SK-N-SH treated with all-trans-retinoic acid at 6 μM for 48 hours (cell line): ENCODE data around the gene VWF.

ENCODE experiments used
- ATAC-seq: fragments of 200-7000 bp; cut with Tn5 transposase; 3 replicates; pipeline ENCODE4 v1.9.1; 2020; ENCODE audit warnings: mild to moderate bottlenecking, moderate library complexity
- BACH2 ChIP-seq: fragments of 250-450 bp; sonication (Bioruptor Pico); IDR thresholded peaks from 2 replicates; pipeline ENCODE4 v1.9.0; 2021; ENCODE audit warnings: mild to moderate bottlenecking, borderline replicate concordance
- CREB5 ChIP-seq: fragments of 250-450 bp; sonication (Bioruptor Pico); IDR thresholded peaks from 2 replicates; pipeline ENCODE4 v1.5.1; 2020; ENCODE audit warnings: low read depth, mild to moderate bottlenecking, moderate library complexity
- CSDC2 ChIP-seq: fragments of 250-450 bp; sonication (Bioruptor Pico); IDR thresholded peaks from 2 replicates; pipeline ENCODE4 v1.5.0; 2020; ENCODE audit warnings: mild to moderate bottlenecking, moderate library complexity
- GLIS3 ChIP-seq: fragments of 250-450 bp; sonication (Bioruptor Pico); IDR thresholded peaks from 2 replicates; pipeline ENCODE4 v1.5.0; 2020; ENCODE audit warnings: mild to moderate bottlenecking, moderate library complexity
- ISL1 ChIP-seq: fragments of 250-450 bp; sonication (Bioruptor Pico); IDR thresholded peaks from 2 replicates; pipeline ENCODE4 v2.1.2; 2022; ENCODE audit warnings: mild to moderate bottlenecking, moderate library complexity
- OSR1 ChIP-seq: fragments of 250-450 bp; sonication (Bioruptor Pico); IDR thresholded peaks from 2 replicates; pipeline ENCODE4 v1.8.0; 2022; ENCODE audit warnings: moderate library complexity, mild to moderate bottlenecking, inconsistent platforms
- PATZ1 ChIP-seq: fragments of 250-450 bp; sonication (Bioruptor Pico); IDR thresholded peaks from 2 replicates; pipeline ENCODE4 v1.8.0; 2020; ENCODE audit warnings: mild to moderate bottlenecking, moderate library complexity, borderline replicate concordance
- POU6F1 ChIP-seq: fragments of 250-450 bp; sonication (Bioruptor Pico); IDR thresholded peaks from 2 replicates; pipeline ENCODE4 v1.8.0; 2021; ENCODE audit warnings: low read depth, mild to moderate bottlenecking, moderate library complexity, borderline replicate concordance
- PPARA ChIP-seq: fragments of 250-450 bp; sonication (Bioruptor Pico); IDR thresholded peaks from 2 replicates; pipeline ENCODE4 v1.5.0; 2020; ENCODE audit warnings: mild to moderate bottlenecking, borderline replicate concordance
- RARB ChIP-seq: fragments of 250-450 bp; sonication (Bioruptor Pico); IDR thresholded peaks from 2 replicates; pipeline ENCODE4 v1.8.0; 2021; ENCODE audit warnings: mild to moderate bottlenecking, moderate library complexity
- TCF4 ChIP-seq: fragments of 250-450 bp; sonication (Bioruptor Pico); IDR thresholded peaks from 2 replicates; pipeline ENCODE4 v1.8.0; 2021; ENCODE audit warnings: mild to moderate bottlenecking, moderate library complexity, borderline replicate concordance
- TOX ChIP-seq: fragments of 250-450 bp; sonication (Bioruptor Pico); IDR thresholded peaks from 2 replicates; pipeline ENCODE4 v1.8.0; 2021; ENCODE audit warnings: mild to moderate bottlenecking, moderate library complexity, borderline replicate concordance
- TSHZ2 ChIP-seq: fragments of 250-450 bp; sonication (Bioruptor Pico); IDR thresholded peaks from 2 replicates; pipeline ENCODE4 v1.5.0; 2020; ENCODE audit warnings: mild to moderate bottlenecking, moderate library complexity
- ZFP3 ChIP-seq: fragments of 250-450 bp; sonication (Bioruptor Pico); IDR thresholded peaks from 2 replicates; pipeline ENCODE4 v1.5.0; 2020; ENCODE audit warnings: mild to moderate bottlenecking, moderate library complexity
- ZFP30 ChIP-seq: fragments of 450-650 bp; formaldehyde crosslinking; IDR thresholded peaks from 2 replicates; pipeline ENCODE4 v1.5.0; 2022; ENCODE audit warnings: mild to moderate bottlenecking, moderate library complexity
- ZNF565 ChIP-seq: fragments of 450-650 bp; formaldehyde crosslinking; conservative IDR thresholded peaks from 2 replicates; pipeline ENCODE4 v1.5.0; 2020; ENCODE audit warnings: low read depth, mild to moderate bottlenecking, moderate library complexity
- ZNF70 ChIP-seq: fragments of 450-650 bp; formaldehyde crosslinking; IDR thresholded peaks from 2 replicates; pipeline ENCODE4 v1.5.0; 2020; ENCODE audit warnings: mild to moderate bottlenecking, moderate library complexity
- ZNF8 ChIP-seq: fragments of 450-650 bp; formaldehyde crosslinking; IDR thresholded peaks from 2 replicates; pipeline ENCODE4 v1.5.0; 2020; ENCODE audit warnings: mild to moderate bottlenecking, moderate library complexity

VWF gene

GRCh38 chr12:6118891-6119568 is 5.4 kb downstream of the VWF start:
- no peak for ATAC-seq
- TF ChIP-seq CSDC2 (CRISPR knock-in tag) (no peak), ZNF70 (CRISPR knock-in tag) (no peak), PPARA (CRISPR knock-in tag) (no peak), ZNF8 (no peak)

- ATAC-seq = no peak; the same call in 2 of the 3 replicates
Observed at GRCh38 chr12:6116471-6117021, 7.9 kb downstream of the VWF start.

GRCh38 chr12:6115389-6115788 is 9.1 kb downstream of the VWF start:
- no peak for ATAC-seq
- no peak for TF ChIP-seq TCF4 (CRISPR knock-in tag)
- no peak for TF ChIP-seq POU6F1
- TF ChIP-seq CREB5 (CRISPR knock-in tag) = no peak
- TF ChIP-seq ZFP3 = no peak
- TF ChIP-seq ISL1 = no peak
- TF ChIP-seq ZFP30 = no peak
- no peak for TF ChIP-seq PATZ1 (CRISPR knock-in tag)
- no peak for TF ChIP-seq RARB (CRISPR knock-in tag)
- TF ChIP-seq PPARA (CRISPR knock-in tag) = no peak
- TF ChIP-seq GLIS3 (CRISPR knock-in tag) = no peak

More at GRCh38 chr12:6116471-6117021, 7.9 kb downstream of the VWF start:
- TF ChIP-seq BACH2 (no peak), OSR1 (CRISPR knock-in tag) (no peak), TSHZ2 (CRISPR knock-in tag) (no peak), ZFP3 (no peak), TCF4 (CRISPR knock-in tag) (no peak), POU6F1 (no peak), ZNF565 (CRISPR knock-in tag) (no peak), TOX (no peak), PATZ1 (CRISPR knock-in tag) (no peak)
